GM12874 (cell line): ENCODE results near the gene SGPL1.

Source experiments
- TF ChIP-seq, protein P1 (sequence below): IDR thresholded peaks from 2 replicates; pipeline ENCODE4 v1.5.1; 2011; ENCODE audit warnings: low read depth, mild to moderate bottlenecking, control low read depth, low read length, moderate library complexity; ENCODE audit not compliant: insufficient read depth

The SGPL1 gene

GRCh38 chr10:70797840-70798239 is 17.9 kb upstream of the SGPL1 start:
- TF ChIP-seq, protein P1, sequence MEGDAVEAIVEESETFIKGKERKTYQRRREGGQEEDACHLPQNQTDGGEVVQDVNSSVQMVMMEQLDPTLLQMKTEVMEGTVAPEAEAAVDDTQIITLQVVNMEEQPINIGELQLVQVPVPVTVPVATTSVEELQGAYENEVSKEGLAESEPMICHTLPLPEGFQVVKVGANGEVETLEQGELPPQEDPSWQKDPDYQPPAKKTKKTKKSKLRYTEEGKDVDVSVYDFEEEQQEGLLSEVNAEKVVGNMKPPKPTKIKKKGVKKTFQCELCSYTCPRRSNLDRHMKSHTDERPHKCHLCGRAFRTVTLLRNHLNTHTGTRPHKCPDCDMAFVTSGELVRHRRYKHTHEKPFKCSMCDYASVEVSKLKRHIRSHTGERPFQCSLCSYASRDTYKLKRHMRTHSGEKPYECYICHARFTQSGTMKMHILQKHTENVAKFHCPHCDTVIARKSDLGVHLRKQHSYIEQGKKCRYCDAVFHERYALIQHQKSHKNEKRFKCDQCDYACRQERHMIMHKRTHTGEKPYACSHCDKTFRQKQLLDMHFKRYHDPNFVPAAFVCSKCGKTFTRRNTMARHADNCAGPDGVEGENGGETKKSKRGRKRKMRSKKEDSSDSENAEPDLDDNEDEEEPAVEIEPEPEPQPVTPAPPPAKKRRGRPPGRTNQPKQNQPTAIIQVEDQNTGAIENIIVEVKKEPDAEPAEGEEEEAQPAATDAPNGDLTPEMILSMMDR, result no peak

DNA sequence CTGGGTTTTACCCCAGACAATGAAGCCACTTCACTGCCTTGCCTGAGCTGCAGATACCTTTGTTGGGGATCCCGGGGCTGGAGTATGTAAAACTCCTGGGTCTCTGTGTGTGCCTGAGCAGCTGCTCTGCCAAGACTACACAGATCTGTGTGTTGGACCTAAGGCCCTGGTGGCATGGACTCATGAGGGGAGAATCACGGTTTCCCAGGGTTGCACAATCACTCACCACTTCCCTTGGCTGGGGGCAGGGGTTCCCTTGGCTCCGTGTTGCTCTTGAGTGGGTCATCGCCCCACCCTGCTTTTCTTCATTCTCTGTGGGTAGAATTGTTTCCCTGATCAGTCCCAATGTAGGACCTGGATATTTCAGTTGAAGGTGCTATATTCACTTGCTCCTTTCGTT is 16.6 kb upstream of the SGPL1 start:
- TF ChIP-seq, protein P1, result no peak

GRCh38 chr10:70801854-70802253 is 13.9 kb upstream of the SGPL1 start:
- TF ChIP-seq, protein P1, result no peak

DNA sequence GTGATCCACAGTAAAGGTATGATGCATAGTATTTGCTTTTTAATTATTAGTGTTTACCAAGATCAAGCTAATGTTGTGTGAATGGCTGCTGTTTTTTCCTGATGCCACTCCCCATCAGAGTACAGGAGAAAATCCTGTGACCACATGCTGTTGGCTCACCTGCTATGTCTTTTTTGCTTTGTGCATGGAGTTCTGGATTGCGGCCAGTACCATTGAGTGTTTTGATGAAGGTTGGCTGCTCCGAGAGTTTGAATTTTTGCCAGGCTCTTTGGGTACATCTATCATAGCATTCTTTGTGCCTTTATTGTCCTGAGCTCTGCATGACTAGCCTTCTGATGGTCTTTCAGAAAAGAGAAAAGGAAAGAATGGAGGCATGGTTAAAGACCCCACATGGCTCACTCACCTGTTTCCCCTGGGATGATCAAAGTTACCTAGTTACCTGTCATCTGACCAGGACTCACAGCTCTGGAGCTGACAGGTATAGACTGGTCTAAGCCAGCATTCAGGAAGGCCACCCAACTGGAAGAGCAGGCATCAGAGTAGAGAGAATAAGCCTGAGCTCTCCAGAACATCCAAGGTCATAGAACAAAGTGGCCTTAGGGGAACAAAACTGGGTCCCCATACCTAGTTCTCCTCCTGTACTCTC is 11.8 kb upstream of the SGPL1 start:
- TF ChIP-seq, protein P1, result no peak

DNA sequence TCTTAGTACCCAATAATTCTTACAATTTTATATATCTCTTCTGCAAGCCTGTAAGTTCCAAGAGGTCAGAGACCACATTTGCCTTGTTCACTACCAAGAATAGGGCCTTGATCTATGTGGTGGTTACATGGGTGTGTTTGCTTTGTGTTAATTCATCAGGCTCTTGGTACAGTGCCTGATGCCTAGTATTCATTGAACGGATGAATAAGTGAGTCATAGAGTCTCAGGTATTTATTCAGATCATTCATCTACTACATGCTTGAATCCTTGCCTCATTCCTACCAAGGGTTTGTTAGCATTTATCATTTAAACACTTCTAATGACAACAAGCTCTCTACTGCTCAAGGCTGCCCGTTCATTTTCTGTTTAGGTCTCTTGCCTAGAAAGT is 11.3 kb upstream of the SGPL1 start:
- TF ChIP-seq, protein P1, result no peak

- TF ChIP-seq, protein P1, result no peak
These were observed 10.0 kb upstream of the SGPL1 start for GRCh38 chr10:70805619-70806215.

GRCh38 chr10:70806841-70807240 is 8.9 kb upstream of the SGPL1 start:
- TF ChIP-seq, protein P1, result no peak

- TF ChIP-seq, protein P1, result no peak
These were observed 8.2 kb upstream of the SGPL1 start for GRCh38 chr10:70807556-70807955.
